Measurements from ENCODE around the gene INHBA. TPM values are rescaled to one million over a fixed set of nuclear protein-coding genes. Genes with fewer than 3 reads are reported as not detected.

The INHBA gene
- total and polyA plus RNA-seq, 9 of the 15 experiments (the other 6 are each of a cell fraction or from before 2014, with no cell fraction given): 0.02 to 0.04 TPM; not detected in 7

GRCh38 chr7:41701068-41701941 lies 1.6 kb downstream of the INHBA start:
- H3K27me3 ChIP-seq (ENCODE audit: control insufficient read depth in 2 of 2, insufficient read depth in 2 of 2, low read length in 2 of 2): peaks cover 0 to 5% of the 10 kb centered on the region in 2 experiments; a peak in 1 of 5 replicates
- H3K79me2 ChIP-seq (ENCODE audit: control insufficient read depth, insufficient read depth, low read length): no peaks in the 10 kb centered on the region
- no peaks in the 10 kb centered on the region for H3K9me3 ChIP-seq (replicated peaks; ENCODE audit: control insufficient read depth, insufficient read depth, low read depth, low read length)
- CTCF ChIA-PET (ENCODE audit: low intra/inter-chr PET ratio): no interaction called here
- POLR2A ChIA-PET: no interaction called here
- H3K4me3 ChIP-seq: no peak overlapping the region
- H3K4me2 ChIP-seq (ENCODE audit: insufficient read depth, low read length): no peak overlapping the region
- in situ Hi-C loops (cut with MboI): no loop called here
- H3K27ac ChIP-seq (ENCODE audit: extremely low read depth, low read depth, low read length): no peak overlapping the region
- no peak overlapping the region for H2AFZ ChIP-seq (ENCODE audit: low read depth, low read length)
- no peak overlapping the region for H3K9ac ChIP-seq (ENCODE audit: insufficient read depth in 1 of 2, low read depth in 2 of 2, low read length in 2 of 2)
- H4K20me1 ChIP-seq (replicated peaks; ENCODE audit: control insufficient read depth, insufficient read depth, low read length): no peaks in the 10 kb centered on the region
- ATAC-seq (no peak), FAIRE-seq (no peak), DNase-seq (ENCODE audit: extremely low read depth in 1 of 4, low spot score in 3 of 4) (no peak)
- H3K9me1 ChIP-seq (ENCODE audit: control insufficient read depth, insufficient read depth, low read length): no peaks in the 10 kb centered on the region
- BruUV-seq (replicated peaks): no TSS peak
- peaks cover 0 to 7% of the 10 kb centered on the region in 2 experiments; a peak in 1 of 5 replicates for H3K4me1 ChIP-seq (replicated peaks in 1 of 2; ENCODE audit: control insufficient read depth in 2 of 2, insufficient read depth in 2 of 2, low read length in 2 of 2)
- WGBS (ENCODE audit: insufficient coverage, low coverage, missing lambda C conversion rate): under 1% methylated on average over 13 of the region's 13 CpGs
- H3K36me3 ChIP-seq (ENCODE audit: control insufficient read depth, insufficient read depth, low read length): no peaks in the 10 kb centered on the region
- intact Hi-C loops (cut with micrococcal nuclease): no loop called here
- no peak for TF ChIP-seq TAF15 (IDR thresholded peaks at IDR 0.05; ENCODE audit: low read depth, low read length)
- no peak for TF ChIP-seq TCF7L2 (IDR thresholded peaks at IDR 0.05; ENCODE audit: low read depth, low read length)
- TF ChIP-seq ZC3H8 (IDR thresholded peaks at IDR 0.05): no peak
- TF ChIP-seq, protein P1, sequence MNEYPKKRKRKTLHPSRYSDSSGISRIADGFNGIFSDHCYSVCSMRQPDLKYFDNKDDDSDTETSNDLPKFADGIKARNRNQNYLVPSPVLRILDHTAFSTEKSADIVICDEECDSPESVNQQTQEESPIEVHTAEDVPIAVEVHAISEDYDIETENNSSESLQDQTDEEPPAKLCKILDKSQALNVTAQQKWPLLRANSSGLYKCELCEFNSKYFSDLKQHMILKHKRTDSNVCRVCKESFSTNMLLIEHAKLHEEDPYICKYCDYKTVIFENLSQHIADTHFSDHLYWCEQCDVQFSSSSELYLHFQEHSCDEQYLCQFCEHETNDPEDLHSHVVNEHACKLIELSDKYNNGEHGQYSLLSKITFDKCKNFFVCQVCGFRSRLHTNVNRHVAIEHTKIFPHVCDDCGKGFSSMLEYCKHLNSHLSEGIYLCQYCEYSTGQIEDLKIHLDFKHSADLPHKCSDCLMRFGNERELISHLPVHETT (CRISPR knock-in tag; conservative IDR thresholded peaks at IDR 0.05 in 1 of 2, IDR thresholded peaks at IDR 0.05 in 1 of 2): no peak
- TF ChIP-seq LARP7 (IDR thresholded peaks at IDR 0.05): no peak
- TF ChIP-seq, protein P2, sequence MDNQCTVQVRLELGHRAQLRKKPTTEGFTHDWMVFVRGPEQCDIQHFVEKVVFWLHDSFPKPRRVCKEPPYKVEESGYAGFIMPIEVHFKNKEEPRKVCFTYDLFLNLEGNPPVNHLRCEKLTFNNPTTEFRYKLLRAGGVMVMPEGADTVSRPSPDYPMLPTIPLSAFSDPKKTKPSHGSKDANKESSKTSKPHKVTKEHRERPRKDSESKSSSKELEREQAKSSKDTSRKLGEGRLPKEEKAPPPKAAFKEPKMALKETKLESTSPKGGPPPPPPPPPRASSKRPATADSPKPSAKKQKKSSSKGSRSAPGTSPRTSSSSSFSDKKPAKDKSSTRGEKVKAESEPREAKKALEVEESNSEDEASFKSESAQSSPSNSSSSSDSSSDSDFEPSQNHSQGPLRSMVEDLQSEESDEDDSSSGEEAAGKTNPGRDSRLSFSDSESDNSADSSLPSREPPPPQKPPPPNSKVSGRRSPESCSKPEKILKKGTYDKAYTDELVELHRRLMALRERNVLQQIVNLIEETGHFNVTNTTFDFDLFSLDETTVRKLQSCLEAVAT (IDR thresholded peaks at IDR 0.05): no peak
- TF ChIP-seq NR2C1 (IDR thresholded peaks at IDR 0.05): no peak
- TF ChIP-seq NR2C1 (tag; IDR thresholded peaks at IDR 0.05): no peak
- TF ChIP-seq KLF6 (CRISPR knock-in tag; IDR thresholded peaks at IDR 0.05; ENCODE audit: borderline replicate concordance): no peak
- no peak for TF ChIP-seq FOXK2 (conservative IDR thresholded peaks at IDR 0.05 in 1 of 2, IDR thresholded peaks at IDR 0.05 in 1 of 2; ENCODE audit: low read depth in 2 of 2)
- TF ChIP-seq SAFB2 (IDR thresholded peaks at IDR 0.05; ENCODE audit: borderline replicate concordance, low read depth, low read length, severe bottlenecking): no peak
- no peak for TF ChIP-seq HES1 (IDR thresholded peaks at IDR 0.05; ENCODE audit: low read depth)
